SK-N-SH (cell line): ENCODE measurements around the gene WNT9B. TPM values are rescaled to one million over a fixed set of nuclear protein-coding genes. Genes with fewer than 3 reads are reported as not detected.

Experiments
- CTCF ChIA-PET: fragments of 300-600, 350-600 bp; formaldehyde crosslinking; extraction: SDS; loops from one replicate; lab custom pipeline; 2021; lab: Yijun Ruan, JAX
- POLR2A ChIA-PET: fragments of 350-600 bp; sonication (Branson Sonifier 250); formaldehyde crosslinking; extraction: SDS; loops from one replicate; lab custom pipeline; 2020; ENCODE audit warnings: antibody characterized with exemption, inconsistent platforms; lab: Yijun Ruan, JAX
- DNase-seq: peaks from one replicate; pipeline ENCODE4 v3.0.0; 2012
- H2AFZ ChIP-seq: fragments of 200-600 bp; sonication (generic); 2 replicates; pipeline ENCODE4 v1.8.1; 2016; ENCODE audit warnings: antibody characterized with exemption, mild to moderate bottlenecking, low read depth
- H3F3A ChIP-seq: fragments of 200-600 bp; sonication (generic); replicated peaks from 2 replicates; pipeline ENCODE3; 2016; ENCODE audit warnings: antibody characterized with exemption, mild to moderate bottlenecking; ENCODE audit not compliant: insufficient read depth
- H3K27ac ChIP-seq, 2 experiments: fragments of 200-500 bp in 1 of 2; fragments of 200-600 bp in 1 of 2; sonication (Bioruptor generic) in 1 of 2; sonication (generic), shearing (Covaris generic) in 1 of 2; 2 replicates each; pipeline versions ENCODE4 v1.5.1 to v1.6.1; 2014 to 2016; ENCODE audit warnings: low read depth in 2 of 2, inconsistent platforms in 1 of 2, low read length in 1 of 2, mild to moderate bottlenecking in 1 of 2, mixed read lengths in 1 of 2
- H3K27me3 ChIP-seq: fragments of 200-600 bp; sonication (generic), shearing (Covaris generic); 2 replicates; pipeline ENCODE4 v1.6.1; 2016; ENCODE audit warnings: mixed run types; ENCODE audit not compliant: insufficient read depth
- H3K36me3 ChIP-seq, 2 experiments: fragments of 200-500 bp in 1 of 2; fragments of 200-600 bp in 1 of 2; sonication (Bioruptor generic) in 1 of 2; sonication (generic) in 1 of 2; replicated peaks in 1 of 2; 2 replicates each; pipeline versions ENCODE3 to v1.5.1; 2014 to 2016; ENCODE audit warnings: low read length in 1 of 2, mild to moderate bottlenecking in 1 of 2; ENCODE audit not compliant: insufficient read depth in 2 of 2, control insufficient read depth in 1 of 2
- H3K4me1 ChIP-seq, 2 experiments: fragments of 200-500 bp in 1 of 2; fragments of 200-600 bp in 1 of 2; sonication (Bioruptor generic) in 1 of 2; sonication (generic), shearing (Covaris generic) in 1 of 2; 2 replicates each; pipeline versions ENCODE4 v1.5.1 to v1.6.1; 2014 to 2016; ENCODE audit warnings: low read depth in 1 of 2, low read length in 1 of 2, mixed run types in 1 of 2; ENCODE audit not compliant: insufficient read depth in 2 of 2, control insufficient read depth in 1 of 2
- H3K4me2 ChIP-seq: fragments of 200-600 bp; sonication (generic), shearing (Covaris generic); 2 replicates; pipeline ENCODE4 v1.6.1; 2017; ENCODE audit warnings: mixed run types
- H3K4me3 ChIP-seq, 2 experiments: fragments of 200-500 bp in 1 of 2; fragments of 200-600 bp in 1 of 2; sonication (Bioruptor generic) in 1 of 2; sonication (generic), shearing (Covaris generic) in 1 of 2; 2 replicates each; pipeline versions ENCODE4 v1.5.1 to v1.8.1; 2014 to 2016; ENCODE audit warnings: low read depth in 2 of 2, inconsistent platforms in 1 of 2, low read length in 1 of 2, mild to moderate bottlenecking in 1 of 2, mixed read lengths in 1 of 2, moderate library complexity in 1 of 2
- H3K79me2 ChIP-seq: fragments of 200-600 bp; sonication (generic); 2 replicates; pipeline ENCODE4 v1.8.1; 2017; ENCODE audit warnings: mild to moderate bottlenecking; ENCODE audit not compliant: insufficient read depth
- H3K9ac ChIP-seq: fragments of 200-600 bp; sonication (generic); 2 replicates; pipeline ENCODE4 v1.6.1; 2017; ENCODE audit warnings: mixed run types
- H3K9me2 ChIP-seq: fragments of 200-600 bp; sonication (generic); 2 replicates; pipeline ENCODE4 v1.6.1; 2017; ENCODE audit warnings: mixed run types
- H3K9me3 ChIP-seq: fragments of 200-600 bp; sonication (generic); 2 replicates; pipeline ENCODE4 v1.6.1; 2017; ENCODE audit warnings: mixed run types, mild to moderate bottlenecking, moderate library complexity
- H4K20me1 ChIP-seq: fragments of 200-600 bp; sonication (generic); 2 replicates; pipeline ENCODE4 v1.6.1; 2017; ENCODE audit warnings: mild to moderate bottlenecking, mixed run types; ENCODE audit not compliant: insufficient read depth
- CHD2 ChIP-seq: fragments of 150-350 bp; IDR thresholded peaks from 2 replicates; pipeline ENCODE4 v1.6.1; 2018; ENCODE audit warnings: low read length; ENCODE audit not compliant: partially characterized antibody
- EP300 ChIP-seq, 2 experiments: IDR thresholded peaks; 2 replicates each; pipeline versions ENCODE4 v1.4.0 to v1.6.1; 2012; ENCODE audit warnings: borderline replicate concordance in 1 of 2, low read depth in 1 of 2, low read length in 1 of 2
- EZH2phosphoT487 ChIP-seq: fragments of 200-600 bp; sonication (generic); IDR thresholded peaks from 2 replicates; pipeline ENCODE4 v1.6.1; 2017; ENCODE audit warnings: low read depth, mixed run types, mild to moderate bottlenecking, antibody characterized with exemption, moderate library complexity, borderline replicate concordance
- FOXJ3 ChIP-seq: sonication (generic); formaldehyde crosslinking; IDR thresholded peaks from 2 replicates; pipeline ENCODE4 v1.5.1; 2020; ENCODE audit warnings: mild to moderate bottlenecking, missing genetic modification reagents
- FOXM1 ChIP-seq: IDR thresholded peaks from 2 replicates; pipeline ENCODE4 v1.4.0; 2012; ENCODE audit warnings: low read depth, mild to moderate bottlenecking
- GABPA ChIP-seq: IDR thresholded peaks from 2 replicates; pipeline ENCODE4 v1.4.0; 2012; ENCODE audit warnings: low read depth, mild to moderate bottlenecking
- JUND ChIP-seq: IDR thresholded peaks from 2 replicates; pipeline ENCODE4 v1.4.0; 2012
- MEF2A ChIP-seq: IDR thresholded peaks from 2 replicates; pipeline ENCODE4 v1.4.0; 2012; ENCODE audit warnings: low read depth, borderline replicate concordance
- MXI1 ChIP-seq: IDR thresholded peaks from 2 replicates; pipeline ENCODE4 v1.6.1; 2012; ENCODE audit warnings: mild to moderate bottlenecking, low read depth, low read length, improper control_type of control experiment
- NFIC ChIP-seq: IDR thresholded peaks from 2 replicates; pipeline ENCODE4 v1.4.0; 2012; ENCODE audit warnings: borderline replicate concordance
- NRF1 ChIP-seq: IDR thresholded peaks from 2 replicates; pipeline ENCODE4 v1.6.1; 2012; ENCODE audit warnings: low read depth, mild to moderate bottlenecking, low read length
- POLR2AphosphoS5 ChIP-seq: IDR thresholded peaks from 2 replicates; pipeline ENCODE4 v1.6.1; 2012; ENCODE audit warnings: low read depth, low read length
- RAD21 ChIP-seq: IDR thresholded peaks from 2 replicates; pipeline ENCODE4 v1.6.1; 2012; ENCODE audit warnings: mild to moderate bottlenecking, low read length
- RXRA ChIP-seq: IDR thresholded peaks from 2 replicates; pipeline ENCODE4 v1.4.0; 2012; ENCODE audit warnings: low read depth, mild to moderate bottlenecking, borderline replicate concordance
- SIN3A ChIP-seq: IDR thresholded peaks from 2 replicates; pipeline ENCODE4 v1.6.1; 2012; ENCODE audit warnings: low read depth, mild to moderate bottlenecking, low read length, moderate library complexity, borderline replicate concordance
- TAF1 ChIP-seq: IDR thresholded peaks from 2 replicates; pipeline ENCODE4 v1.6.1; 2012; ENCODE audit warnings: low read depth, mild to moderate bottlenecking, low read length, moderate library complexity, borderline replicate concordance
- TCF12 ChIP-seq: IDR thresholded peaks from 2 replicates; pipeline ENCODE4 v1.4.0; 2012
- YY1 ChIP-seq: IDR thresholded peaks from 2 replicates; pipeline ENCODE4 v1.4.0; 2012; ENCODE audit warnings: low read depth, mild to moderate bottlenecking
- polyA plus RNA-seq, 3 experiments: library from polyadenylated mRNA; depleted of rRNA; stranded (reverse); fragments of >200 nt; gene quantifications; 2 replicates each; pipeline ENCODE4 v1.2.3, GENCODE V29; 2012
- TF ChIP-seq, protein P1 (sequence below): fragments of 150-350 bp; IDR thresholded peaks from 2 replicates; pipeline ENCODE4 v1.6.1; 2017; ENCODE audit warnings: antibody characterized with exemption, low read length, low read depth, borderline replicate concordance
- TF ChIP-seq, protein P2 (sequence below): IDR thresholded peaks from 2 replicates; pipeline ENCODE4 v1.4.0; 2012; ENCODE audit warnings: low read depth
- TF ChIP-seq, protein P3 (sequence below): fragments of 150-350 bp; IDR thresholded peaks from 2 replicates; pipeline ENCODE4 v1.6.1; 2016; ENCODE audit warnings: mild to moderate bottlenecking, low read depth, low read length
- TF ChIP-seq, protein P4 (sequence below): IDR thresholded peaks from 2 replicates; pipeline ENCODE4 v1.4.0; 2012; ENCODE audit warnings: low read depth, borderline replicate concordance

Gene WNT9B
- polyA plus RNA-seq, 1 of the 3 experiments (the other 2 are of a cell fraction) = not detected

DNA sequence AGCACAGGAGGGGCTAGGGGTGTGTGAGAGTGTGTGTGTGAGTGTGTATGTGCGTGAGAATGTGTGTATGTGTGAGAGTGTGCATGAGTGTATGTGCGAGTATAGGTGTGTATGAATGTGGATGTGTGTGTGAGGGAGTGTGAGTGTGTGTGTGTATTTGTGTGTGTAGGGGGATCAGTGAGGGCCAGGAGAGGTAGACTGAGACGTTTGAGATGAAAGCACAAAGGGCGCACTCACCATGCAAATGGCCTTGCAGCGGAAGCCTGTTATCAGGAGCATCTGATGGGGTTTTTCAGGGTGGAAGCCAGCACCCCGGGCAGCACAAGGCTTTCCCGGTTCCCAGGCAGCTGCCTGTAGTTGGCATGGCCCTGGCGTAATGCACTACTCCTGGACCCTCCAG, 14.9 kb downstream of the WNT9B start (continued):
- TF ChIP-seq EP300 (IDR thresholded peaks at IDR 0.05; ENCODE audit: borderline replicate concordance in 1 of 2, low read depth in 1 of 2, low read length in 1 of 2) (no peak), TCF12 (no peak), NFIC (no peak), RAD21 (no peak)
- TF ChIP-seq, protein P1, sequence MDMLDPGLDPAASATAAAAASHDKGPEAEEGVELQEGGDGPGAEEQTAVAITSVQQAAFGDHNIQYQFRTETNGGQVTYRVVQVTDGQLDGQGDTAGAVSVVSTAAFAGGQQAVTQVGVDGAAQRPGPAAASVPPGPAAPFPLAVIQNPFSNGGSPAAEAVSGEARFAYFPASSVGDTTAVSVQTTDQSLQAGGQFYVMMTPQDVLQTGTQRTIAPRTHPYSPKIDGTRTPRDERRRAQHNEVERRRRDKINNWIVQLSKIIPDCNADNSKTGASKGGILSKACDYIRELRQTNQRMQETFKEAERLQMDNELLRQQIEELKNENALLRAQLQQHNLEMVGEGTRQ = no peak

DNA sequence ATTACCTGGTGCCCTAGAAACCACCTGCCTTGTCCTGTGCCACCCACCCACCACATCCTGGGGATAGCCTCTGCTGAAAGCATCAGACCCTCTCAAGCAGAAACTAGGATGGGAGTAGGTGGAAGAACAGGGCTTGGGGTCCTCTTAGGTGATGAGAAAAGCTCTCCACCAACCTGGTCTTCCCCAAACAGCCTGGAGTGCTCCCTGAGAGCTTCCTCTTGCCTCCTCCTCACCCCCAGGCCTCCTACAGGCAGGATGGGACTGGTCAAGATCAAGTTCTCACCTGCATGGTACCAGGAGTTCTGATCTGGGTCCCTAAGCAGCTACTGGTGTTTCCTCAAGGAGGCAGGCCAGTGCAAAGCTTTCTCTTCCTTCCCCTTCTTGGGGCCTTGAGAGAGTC, 15.4 kb downstream of the WNT9B start:
- H4K20me1 ChIP-seq = no peaks in the 10 kb centered on the region
- CTCF ChIA-PET = interaction anchor here (0.6 to 4.6 kb wide), 6 partner anchors 11 to 74 kb away, joined by 3 to 21 read pairs (median 4); no protein-coding TSS in a partner anchor
- peaks cover 5% of the 10 kb centered on the region; the same call in 1 of the 2 replicates for H3K27me3 ChIP-seq
- no peak overlapping the region for H3K27ac ChIP-seq
- no peaks in the 10 kb centered on the region for H3K9me3 ChIP-seq
- no peak overlapping the region for H3K4me3 ChIP-seq
- no peak for DNase-seq
- no peak overlapping the region for H3K9ac ChIP-seq
- TF ChIP-seq, protein P1 = no peak
- TF ChIP-seq JUND = no peak
- no peak for TF ChIP-seq YY1
- no peak for TF ChIP-seq MEF2A
- TF ChIP-seq TCF12 = no peak
- no peak for TF ChIP-seq NRF1
- no peak for TF ChIP-seq CHD2
- TF ChIP-seq, protein P2, sequence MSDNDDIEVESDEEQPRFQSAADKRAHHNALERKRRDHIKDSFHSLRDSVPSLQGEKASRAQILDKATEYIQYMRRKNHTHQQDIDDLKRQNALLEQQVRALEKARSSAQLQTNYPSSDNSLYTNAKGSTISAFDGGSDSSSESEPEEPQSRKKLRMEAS = no peak
- no peak for TF ChIP-seq POLR2AphosphoS5
- no peak for TF ChIP-seq FOXJ3 (CRISPR knock-in tag)
- TF ChIP-seq GABPA = no peak
- no peak for TF ChIP-seq FOXM1
- TF ChIP-seq, protein P3, sequence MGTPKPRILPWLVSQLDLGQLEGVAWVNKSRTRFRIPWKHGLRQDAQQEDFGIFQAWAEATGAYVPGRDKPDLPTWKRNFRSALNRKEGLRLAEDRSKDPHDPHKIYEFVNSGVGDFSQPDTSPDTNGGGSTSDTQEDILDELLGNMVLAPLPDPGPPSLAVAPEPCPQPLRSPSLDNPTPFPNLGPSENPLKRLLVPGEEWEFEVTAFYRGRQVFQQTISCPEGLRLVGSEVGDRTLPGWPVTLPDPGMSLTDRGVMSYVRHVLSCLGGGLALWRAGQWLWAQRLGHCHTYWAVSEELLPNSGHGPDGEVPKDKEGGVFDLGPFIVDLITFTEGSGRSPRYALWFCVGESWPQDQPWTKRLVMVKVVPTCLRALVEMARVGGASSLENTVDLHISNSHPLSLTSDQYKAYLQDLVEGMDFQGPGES = no peak
- no peak for TF ChIP-seq TAF1
- no peak for TF ChIP-seq MXI1
- no peak for TF ChIP-seq RXRA
- no peak for TF ChIP-seq EP300 (IDR thresholded peaks at IDR 0.05; ENCODE audit: borderline replicate concordance in 1 of 2, low read depth in 1 of 2, low read length in 1 of 2)
- TF ChIP-seq EZH2phosphoT487 = no peak
- TF ChIP-seq, protein P4, sequence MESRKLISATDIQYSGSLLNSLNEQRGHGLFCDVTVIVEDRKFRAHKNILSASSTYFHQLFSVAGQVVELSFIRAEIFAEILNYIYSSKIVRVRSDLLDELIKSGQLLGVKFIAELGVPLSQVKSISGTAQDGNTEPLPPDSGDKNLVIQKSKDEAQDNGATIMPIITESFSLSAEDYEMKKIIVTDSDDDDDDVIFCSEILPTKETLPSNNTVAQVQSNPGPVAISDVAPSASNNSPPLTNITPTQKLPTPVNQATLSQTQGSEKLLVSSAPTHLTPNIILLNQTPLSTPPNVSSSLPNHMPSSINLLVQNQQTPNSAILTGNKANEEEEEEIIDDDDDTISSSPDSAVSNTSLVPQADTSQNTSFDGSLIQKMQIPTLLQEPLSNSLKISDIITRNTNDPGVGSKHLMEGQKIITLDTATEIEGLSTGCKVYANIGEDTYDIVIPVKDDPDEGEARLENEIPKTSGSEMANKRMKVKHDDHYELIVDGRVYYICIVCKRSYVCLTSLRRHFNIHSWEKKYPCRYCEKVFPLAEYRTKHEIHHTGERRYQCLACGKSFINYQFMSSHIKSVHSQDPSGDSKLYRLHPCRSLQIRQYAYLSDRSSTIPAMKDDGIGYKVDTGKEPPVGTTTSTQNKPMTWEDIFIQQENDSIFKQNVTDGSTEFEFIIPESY = no peak
- no peak for TF ChIP-seq SIN3A
- no peak overlapping the region for H3K4me2 ChIP-seq
- no peak overlapping the region for H2AFZ ChIP-seq
- no peaks in the 10 kb centered on the region for H3K36me3 ChIP-seq
- H3F3A ChIP-seq = no peaks in the 10 kb centered on the region
- H3K4me1 ChIP-seq = peaks cover 0 to 5% of the 10 kb centered on the region in 2 experiments; a peak in 1 of 4 replicates
- H3K9me2 ChIP-seq = no peaks in the 10 kb centered on the region
- no peaks in the 10 kb centered on the region for H3K79me2 ChIP-seq
- POLR2A ChIA-PET = no interaction called here
